ENCODE measurements around the gene LRRC8B.

Gene LRRC8B

DNA sequence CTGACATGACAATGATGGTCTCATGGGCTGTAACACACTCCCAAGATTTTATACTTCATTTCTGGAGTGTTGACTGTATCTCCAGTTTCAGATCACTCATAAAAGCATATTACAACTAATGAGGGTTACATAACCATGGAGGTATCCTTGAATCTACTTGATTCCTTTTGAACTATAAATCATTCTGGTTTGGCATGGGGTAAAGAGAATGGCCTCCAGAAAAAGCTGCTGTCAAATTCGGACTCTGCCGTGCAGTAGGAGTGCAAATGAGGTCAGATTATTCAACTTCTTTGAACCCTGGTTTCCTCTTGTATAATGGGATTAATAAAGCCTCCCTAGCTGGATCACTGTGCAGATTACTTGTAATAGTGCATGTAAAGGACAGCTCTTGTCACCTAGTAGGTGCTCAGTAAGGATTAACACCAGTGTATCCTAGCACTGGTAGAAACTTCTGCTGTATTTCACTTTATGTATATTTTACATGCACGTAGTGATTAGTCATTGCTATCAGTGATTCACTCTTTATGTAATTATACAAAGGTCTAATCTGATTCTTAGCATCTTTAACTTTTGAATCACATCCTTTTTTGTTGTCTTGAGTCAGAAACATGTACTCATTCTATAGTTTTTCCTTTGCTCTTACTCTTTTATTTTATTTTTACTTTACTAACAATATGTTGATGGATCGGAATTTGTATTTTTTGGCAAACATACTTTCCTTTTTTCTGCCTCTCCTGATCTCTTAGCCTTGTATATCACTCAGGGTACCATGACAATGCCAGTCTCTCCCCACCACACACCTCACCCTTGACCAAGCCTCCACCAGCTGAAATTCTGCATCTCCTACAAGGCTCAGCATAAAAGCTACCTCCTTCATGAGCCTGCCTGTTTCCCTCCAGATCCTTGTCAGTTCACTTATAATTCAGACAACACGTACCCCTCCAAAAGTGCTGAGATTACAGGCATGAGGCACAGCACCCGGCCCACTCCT, 111.5 kb downstream of the LRRC8B start:
- DNase-seq = no peak

DNA sequence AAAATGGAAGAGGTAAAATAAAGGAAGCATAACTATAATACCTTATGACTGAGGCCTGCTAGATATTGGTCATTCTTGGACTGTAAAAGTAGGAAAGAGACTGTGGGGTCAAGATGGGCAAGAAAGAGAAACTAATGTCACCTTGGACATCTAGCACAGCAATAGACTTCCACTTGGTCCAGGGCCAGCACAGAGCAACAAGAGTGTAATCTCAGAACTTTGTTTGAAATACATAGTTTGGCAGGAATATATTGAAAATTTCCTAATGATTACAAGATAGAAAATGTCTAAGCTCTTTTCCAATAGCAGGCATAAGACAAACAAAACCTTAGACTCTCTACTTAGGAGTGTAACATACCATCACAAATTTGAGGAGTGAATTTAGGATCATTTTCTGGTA, 112.9 kb downstream of the LRRC8B start:
- DNase-seq = no peak

DNA sequence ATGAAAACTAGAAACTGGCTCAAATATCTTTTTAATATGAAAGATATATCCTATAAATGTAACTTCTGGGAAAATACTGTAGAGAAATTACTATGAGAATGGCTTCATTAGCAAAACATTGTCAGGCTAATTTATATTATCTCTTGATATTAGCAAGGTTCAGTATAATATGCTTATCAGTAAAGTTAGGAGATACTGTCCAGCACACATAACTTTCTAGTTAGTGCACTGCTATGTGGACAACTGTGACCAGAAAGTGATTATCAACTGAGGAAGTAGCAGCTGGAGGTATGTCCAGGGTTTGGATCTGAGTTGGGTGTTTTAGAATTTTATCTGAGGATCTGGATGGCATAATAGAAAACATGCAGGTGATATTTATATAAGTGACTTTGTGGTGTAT, 115.8 kb downstream of the LRRC8B start:
- no peak for DNase-seq

DNA sequence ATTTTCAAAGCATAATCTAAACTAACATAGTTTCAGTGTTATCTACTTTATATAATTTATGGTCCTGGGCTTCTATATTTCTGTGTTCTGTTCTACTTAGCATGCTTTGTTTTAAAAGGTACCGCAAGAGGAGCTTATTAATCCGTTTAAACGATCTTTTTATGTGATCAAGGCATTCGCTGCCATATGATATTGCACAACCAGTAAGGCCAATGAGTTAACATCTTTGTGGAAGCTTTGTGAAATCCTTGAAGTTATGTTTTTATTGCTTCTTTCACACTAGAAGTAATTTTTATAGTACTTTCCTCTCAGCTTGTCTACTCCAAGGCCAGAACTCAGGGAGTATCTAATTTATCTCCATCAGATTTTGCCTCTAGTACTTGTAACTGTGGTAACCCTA, 117.2 kb downstream of the LRRC8B start:
- no peak for DNase-seq

DNA sequence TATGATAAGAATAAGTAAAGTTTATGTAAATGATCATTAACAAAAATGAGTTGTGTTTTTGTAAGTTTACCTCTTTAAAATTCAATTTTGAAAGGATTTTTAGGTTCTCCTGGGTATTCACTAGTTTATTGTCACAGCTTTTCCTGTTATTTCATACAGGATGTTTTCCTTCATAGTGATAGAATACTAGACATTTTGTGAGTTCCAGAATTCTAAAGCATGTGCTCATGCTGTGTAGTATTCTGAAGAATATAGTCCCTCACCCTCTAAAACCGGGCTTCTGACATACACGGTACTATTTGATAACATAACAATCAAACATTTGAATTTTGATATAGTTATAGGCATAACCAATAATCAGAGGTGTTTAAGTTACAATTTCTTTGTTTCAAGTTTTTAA, 118.9 kb downstream of the LRRC8B start:
- no peak for DNase-seq

DNA sequence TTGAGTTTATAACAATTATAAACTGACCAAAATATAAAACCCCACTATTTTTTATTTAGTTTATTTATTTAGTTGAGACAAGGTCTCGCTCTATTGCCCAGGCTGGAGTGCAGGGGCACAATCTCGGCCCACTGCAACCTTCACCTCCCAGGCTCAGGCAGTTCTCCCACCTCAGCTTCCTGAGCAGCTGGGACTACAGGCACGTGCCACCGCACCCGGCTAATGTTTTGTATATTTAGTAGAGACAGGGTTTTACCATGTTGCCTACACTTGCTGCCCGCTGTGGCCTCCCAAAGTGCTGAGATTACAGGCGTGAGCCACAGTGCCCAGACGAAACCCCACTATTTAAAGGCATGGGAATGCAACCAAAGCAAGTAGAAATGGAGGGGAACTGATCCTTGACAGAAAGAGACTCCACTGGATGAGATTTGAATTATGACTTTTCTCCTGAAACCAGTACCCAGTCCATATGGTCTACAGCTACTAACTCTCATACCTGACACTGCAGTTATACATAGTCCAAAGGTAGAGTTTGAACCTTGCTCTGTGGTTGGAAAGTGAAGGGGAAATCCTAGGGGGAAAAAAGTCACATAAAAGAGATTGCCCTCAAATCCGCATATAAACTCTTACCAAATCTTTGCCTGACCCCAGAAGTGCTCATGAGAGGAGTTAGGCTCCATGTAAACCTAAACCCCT, 119.6 kb downstream of the LRRC8B start:
- no peak for DNase-seq

DNA sequence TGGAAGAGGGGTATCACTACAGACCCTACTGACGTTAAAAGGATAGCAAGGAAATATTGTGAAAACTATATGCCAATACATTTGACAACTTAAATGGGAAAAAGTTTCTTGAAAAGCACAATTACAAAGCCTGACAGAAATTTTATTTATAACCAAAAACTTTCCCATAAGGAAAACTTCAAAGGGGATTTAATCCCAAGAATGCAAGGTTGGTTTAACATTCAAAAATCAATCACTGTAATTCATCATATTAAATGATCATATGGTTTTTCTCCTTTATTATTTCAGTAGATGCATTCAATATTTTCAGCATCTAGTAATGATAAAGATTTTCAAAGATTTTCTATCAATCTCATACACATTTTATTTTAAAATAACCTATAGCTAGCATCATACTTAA, 121.6 kb downstream of the LRRC8B start:
- no peak for DNase-seq

Data from activated naive CD4-positive, alpha-beta T cell treated with Interleukin-2 at 50 U/mL for 16 hours (primary cell).